ENCODE results near the gene ELOVL2.

- TF ChIP-seq CTCF (IDR thresholded peaks at IDR 0.05; ENCODE audit: low read depth, low read length) (no peak), POLR2A (IDR thresholded peaks at IDR 0.05; ENCODE audit: extremely low read depth, insufficient read length) (no peak)
These were observed 7.8 kb downstream of the ELOVL2 start for GRCh38 chr6:11036351-11036740.
